Measurements from ENCODE around the gene PPM1E.

Gene PPM1E

DNA sequence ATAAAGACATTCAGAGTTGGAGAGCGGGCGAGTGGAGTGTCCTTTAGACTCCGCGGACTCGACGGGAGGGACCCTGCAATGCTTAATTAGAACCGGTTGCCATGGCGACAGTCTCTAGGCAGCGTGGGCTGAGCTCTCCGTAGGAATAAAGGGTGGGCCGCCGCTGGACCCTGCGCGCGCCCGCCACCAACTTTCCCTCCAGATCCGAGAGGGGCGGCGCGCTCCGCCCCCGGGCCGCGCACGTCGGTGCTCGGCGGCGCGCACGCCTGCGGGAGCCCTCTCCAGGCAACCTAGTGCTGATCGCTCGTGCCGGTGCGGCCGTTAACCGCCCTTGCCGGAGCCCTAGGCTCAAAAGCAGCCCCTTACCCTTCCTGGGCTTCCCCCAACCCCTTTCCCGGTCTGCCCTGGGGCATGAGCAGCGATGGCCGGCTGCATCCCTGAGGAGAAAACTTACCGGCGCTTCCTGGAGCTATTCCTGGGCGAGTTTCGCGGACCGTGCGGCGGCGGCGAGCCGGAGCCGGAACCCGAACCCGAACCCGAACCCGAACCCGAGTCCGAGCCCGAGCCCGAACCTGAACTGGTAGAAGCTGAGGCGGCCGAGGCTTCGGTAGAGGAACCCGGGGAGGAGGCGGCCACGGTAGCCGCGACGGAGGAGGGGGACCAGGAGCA is at the start of gene PPM1E:
PPM1E (plus strand) TSS at position 278 of the 669 bp plus-strand sequence.
- H3K27ac Mint-ChIP-seq = peak within 1 kb of the TSS in 1 of 3 experiments; percentile 2
- peaks cover 16% of the 10 kb centered on the region for H3K4me1 Mint-ChIP-seq
- TF ChIP-seq, protein P1, sequence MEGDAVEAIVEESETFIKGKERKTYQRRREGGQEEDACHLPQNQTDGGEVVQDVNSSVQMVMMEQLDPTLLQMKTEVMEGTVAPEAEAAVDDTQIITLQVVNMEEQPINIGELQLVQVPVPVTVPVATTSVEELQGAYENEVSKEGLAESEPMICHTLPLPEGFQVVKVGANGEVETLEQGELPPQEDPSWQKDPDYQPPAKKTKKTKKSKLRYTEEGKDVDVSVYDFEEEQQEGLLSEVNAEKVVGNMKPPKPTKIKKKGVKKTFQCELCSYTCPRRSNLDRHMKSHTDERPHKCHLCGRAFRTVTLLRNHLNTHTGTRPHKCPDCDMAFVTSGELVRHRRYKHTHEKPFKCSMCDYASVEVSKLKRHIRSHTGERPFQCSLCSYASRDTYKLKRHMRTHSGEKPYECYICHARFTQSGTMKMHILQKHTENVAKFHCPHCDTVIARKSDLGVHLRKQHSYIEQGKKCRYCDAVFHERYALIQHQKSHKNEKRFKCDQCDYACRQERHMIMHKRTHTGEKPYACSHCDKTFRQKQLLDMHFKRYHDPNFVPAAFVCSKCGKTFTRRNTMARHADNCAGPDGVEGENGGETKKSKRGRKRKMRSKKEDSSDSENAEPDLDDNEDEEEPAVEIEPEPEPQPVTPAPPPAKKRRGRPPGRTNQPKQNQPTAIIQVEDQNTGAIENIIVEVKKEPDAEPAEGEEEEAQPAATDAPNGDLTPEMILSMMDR (IDR thresholded peaks at IDR 0.05; ENCODE audit: unreplicated experiment in 3 of 3) = no peak
- H3K4me3 Mint-ChIP-seq = peak within 1 kb of the TSS; percentile 92 to 97 (median 96)
- peaks cover 9% of the 10 kb centered on the region for H3K27me3 Mint-ChIP-seq (ENCODE audit: low read depth)
- H3K9me3 Mint-ChIP-seq = no peaks in the 10 kb centered on the region
- no peaks in the 10 kb centered on the region for H3K36me3 Mint-ChIP-seq (ENCODE audit: low read depth)

DNA sequence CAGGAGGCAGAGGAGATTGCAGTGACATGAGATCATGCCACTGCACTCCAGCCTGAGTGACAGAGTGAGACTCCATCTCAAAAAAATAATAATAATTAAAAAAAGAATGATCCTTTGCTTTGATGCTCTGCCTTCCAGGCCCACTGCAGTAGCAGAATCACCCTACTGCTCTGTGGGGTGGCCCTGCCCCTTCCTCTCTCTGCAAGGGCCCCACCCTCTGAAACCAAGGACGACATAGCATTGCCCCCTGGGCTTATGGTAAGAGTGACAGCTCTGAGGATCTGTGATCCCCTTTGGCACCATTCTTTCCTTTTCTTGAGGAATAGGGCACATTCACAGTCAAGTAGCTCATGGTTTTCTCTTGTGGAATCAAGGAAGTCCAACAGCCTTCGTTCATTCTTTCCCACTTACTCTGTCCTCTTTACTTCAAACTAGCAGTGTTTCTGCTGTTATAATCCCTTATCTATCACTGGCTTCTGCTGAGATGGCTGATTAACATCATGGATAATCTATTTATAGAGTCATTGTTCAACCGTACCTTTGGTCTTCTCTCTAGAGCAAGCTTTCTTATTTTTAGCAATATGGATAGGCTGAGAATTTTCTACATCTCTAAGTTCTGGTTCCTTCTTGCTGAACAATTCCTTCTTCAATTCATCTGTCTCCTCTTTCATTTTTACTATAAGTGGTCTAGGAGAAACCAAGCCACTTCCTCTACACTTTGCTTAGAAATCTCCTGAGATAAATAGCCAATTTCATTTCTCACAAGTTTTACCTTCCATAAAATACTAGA is 49.1 kb upstream of the PPM1E start:
- Mint-ChIP-seq H3K36me3 (ENCODE audit: low read depth) (peaks cover 25% of the 10 kb centered on the region), H3K27me3 (ENCODE audit: low read depth) (no peaks in the 10 kb centered on the region), H3K27ac (no peak overlapping the region), H3K4me1 (no peaks in the 10 kb centered on the region), H3K4me3 (no peak overlapping the region), H3K9me3 (no peaks in the 10 kb centered on the region)
- TF ChIP-seq, protein P1 (IDR thresholded peaks at IDR 0.05; ENCODE audit: unreplicated experiment in 3 of 3) = no peak

DNA sequence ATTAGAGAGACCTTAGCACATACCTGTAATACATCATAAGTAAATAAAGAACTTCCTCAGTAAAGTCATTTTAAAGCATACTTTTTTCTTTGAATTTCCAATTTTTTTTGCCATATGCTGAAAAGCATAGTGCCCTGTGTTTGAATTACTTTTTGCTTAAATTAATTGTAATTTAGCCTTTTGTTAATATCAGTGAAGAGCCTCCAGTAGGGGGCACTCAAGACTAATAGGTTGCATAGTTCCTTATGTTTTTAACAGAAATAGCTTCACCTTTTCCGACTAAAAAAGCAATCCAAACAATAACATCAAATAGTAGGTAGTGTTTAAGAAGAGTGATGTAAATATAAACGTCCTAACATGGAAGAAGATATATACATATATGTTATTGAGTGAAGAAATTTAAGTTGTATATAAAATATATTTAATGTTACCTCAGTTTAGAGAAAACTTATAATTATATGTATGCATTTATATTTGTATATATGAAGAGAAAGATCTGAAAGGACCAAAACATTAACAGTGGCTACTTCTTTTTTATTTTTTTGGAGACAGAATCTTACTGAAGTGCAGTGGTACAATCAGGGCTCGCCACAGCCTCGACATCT is 44.6 kb upstream of the PPM1E start:
- no peaks in the 10 kb centered on the region for H3K9me3 Mint-ChIP-seq
- no peak overlapping the region for H3K27ac Mint-ChIP-seq
- no peak overlapping the region for H3K4me3 Mint-ChIP-seq
- H3K4me1 Mint-ChIP-seq = no peaks in the 10 kb centered on the region
- TF ChIP-seq, protein P1 (IDR thresholded peaks at IDR 0.05; ENCODE audit: unreplicated experiment in 3 of 3) = peak; percentile 78 to 89 (median 80)
- no peaks in the 10 kb centered on the region for H3K27me3 Mint-ChIP-seq (ENCODE audit: low read depth)
- H3K36me3 Mint-ChIP-seq (ENCODE audit: low read depth) = peaks cover 17% of the 10 kb centered on the region

DNA sequence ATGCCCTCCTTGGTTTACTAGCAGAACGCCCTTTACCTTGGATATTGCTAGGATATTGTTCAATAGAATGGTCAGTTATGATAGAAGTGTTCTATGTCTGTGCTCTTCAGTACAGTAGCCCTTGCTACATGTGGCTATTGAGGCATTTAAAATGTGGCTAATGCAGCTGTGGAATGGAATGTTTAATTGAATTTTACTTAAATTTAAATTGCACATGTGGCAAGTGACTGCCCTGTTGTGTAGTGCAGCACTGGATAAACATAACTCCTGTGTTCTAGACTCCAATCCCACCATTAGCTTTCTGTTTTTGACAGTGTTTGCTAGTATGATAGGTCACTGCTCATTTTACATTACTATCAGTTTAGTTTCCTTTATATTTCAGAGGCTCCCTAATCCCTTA is 33.4 kb upstream of the PPM1E start:
- Mint-ChIP-seq H3K36me3 (ENCODE audit: low read depth) (peaks cover 13% of the 10 kb centered on the region), H3K4me1 (no peaks in the 10 kb centered on the region), H3K27me3 (ENCODE audit: low read depth) (no peaks in the 10 kb centered on the region), H3K27ac (peak overlapping the region in 1 of 3 experiments; percentile 79), H3K9me3 (no peaks in the 10 kb centered on the region), H3K4me3 (no peak overlapping the region)
- TF ChIP-seq, protein P1 (IDR thresholded peaks at IDR 0.05; ENCODE audit: unreplicated experiment in 3 of 3) = no peak

DNA sequence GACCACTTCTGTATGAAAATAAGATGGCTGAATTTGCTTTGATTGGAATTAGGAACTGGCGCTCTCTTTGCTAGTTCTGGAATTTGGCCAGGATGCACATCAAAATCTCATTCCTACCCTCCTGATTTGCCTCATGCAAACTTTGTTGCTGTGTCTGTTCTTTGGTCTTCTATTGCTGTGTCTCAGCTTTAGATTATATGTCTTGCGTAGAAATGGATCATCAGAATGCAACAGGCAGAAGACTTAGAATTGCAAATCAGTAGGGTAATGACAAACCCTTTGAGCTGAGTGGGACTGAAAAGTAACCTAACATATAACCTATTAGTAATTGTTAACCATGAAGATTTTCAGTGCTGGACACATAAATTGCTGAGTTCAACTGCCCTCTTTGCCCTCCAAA is 33.0 kb upstream of the PPM1E start:
- Mint-ChIP-seq H3K36me3 (ENCODE audit: low read depth) (peaks cover 13% of the 10 kb centered on the region), H3K27ac (peak overlapping the region in 1 of 3 experiments; percentile 79)
- TF ChIP-seq, protein P1 (IDR thresholded peaks at IDR 0.05; ENCODE audit: unreplicated experiment in 3 of 3) = no peak

More for the DNA sequence above, 33.0 kb upstream of the PPM1E start:
- no peaks in the 10 kb centered on the region for H3K27me3 Mint-ChIP-seq (ENCODE audit: low read depth)
- no peaks in the 10 kb centered on the region for H3K9me3 Mint-ChIP-seq
- H3K4me1 Mint-ChIP-seq = no peaks in the 10 kb centered on the region
- H3K4me3 Mint-ChIP-seq = no peak overlapping the region
